Suprapubic skin (tissue), 4 donors: ENCODE results near the gene UBTD1. TPM values are rescaled to one million over a fixed set of nuclear protein-coding genes. Genes with fewer than 3 reads are reported as not detected.
"Not testable (repeated sequence)": the region's sequence is repeated elsewhere in the genome, so short reads cannot be mapped to it uniquely, and the experiment has no call there.

Experiments used
- DNase-seq, 2 donors: peaks; one replicate each; pipeline ENCODE4 v3.0.0-alpha.2; 2019; ENCODE audit warnings: low spot score in 2 of 2
- H3K27ac ChIP-seq: fragments of 200-600 bp; sonication (generic); one replicate; pipeline ENCODE4 v1.5.1; 2019
- H3K27me3 ChIP-seq: fragments of 200-600 bp; sonication (generic); one replicate; pipeline ENCODE4 v1.5.1; 2019
- H3K36me3 ChIP-seq: fragments of 200-600 bp; sonication (generic); one replicate; pipeline ENCODE4 v1.5.1; 2019
- H3K4me1 ChIP-seq: fragments of 200-600 bp; sonication (generic); one replicate; pipeline ENCODE4 v1.5.1; 2019
- H3K4me3 ChIP-seq: fragments of 200-600 bp; sonication (generic); one replicate; pipeline ENCODE4 v1.5.1; 2019; ENCODE audit warnings: mild to moderate bottlenecking
- H3K9me3 ChIP-seq: fragments of 200-600 bp; sonication (generic); one replicate; pipeline ENCODE4 v1.5.1; 2019
- EP300 ChIP-seq: sonication (generic); formaldehyde crosslinking; IDR thresholded peaks from one replicate; pipeline ENCODE4 v1.6.1; 2017; ENCODE audit warnings: antibody characterized with exemption
- POLR2A ChIP-seq, 2 donors: fragments of 450-650 bp; IDR thresholded peaks; one replicate each; pipeline ENCODE4 v1.6.1; 2017; ENCODE audit warnings: antibody characterized with exemption in 2 of 2, mild to moderate bottlenecking in 2 of 2, moderate library complexity in 2 of 2
- POLR2AphosphoS5 ChIP-seq, 3 donors: sonication (generic); formaldehyde crosslinking; IDR thresholded peaks; one replicate each; pipeline ENCODE4 v1.6.1; 2017; ENCODE audit warnings: antibody characterized with exemption in 3 of 3
- WGBS: methylation state at CpG from one replicate; pipeline ENCODE4 v1.1.5; 2018; 5-methylcytosine and 5-hydroxymethylcytosine counted together
- total RNA-seq, 4 donors: library from RNA; depleted of rRNA; stranded (reverse); fragments of >200 nt; gene quantifications; one replicate each; pipeline ENCODE4 v1.1.0, GENCODE V29; 2016
- TF ChIP-seq, protein P1 (sequence below), 2 donors: fragments of 200-600 bp in 1 of 2; fragments of 450-650 bp in 1 of 2; sonication (generic) in 1 of 2; IDR thresholded peaks; one replicate each; pipeline ENCODE4 v1.5.1; 2016 to 2019; ENCODE audit warnings: antibody characterized with exemption in 2 of 2, mild to moderate bottlenecking in 1 of 2, moderate library complexity in 1 of 2

The UBTD1 gene
- total RNA-seq, 4 donors from 2014 or later = 15.2 to 50.8 (median 36.4) TPM

DNA sequence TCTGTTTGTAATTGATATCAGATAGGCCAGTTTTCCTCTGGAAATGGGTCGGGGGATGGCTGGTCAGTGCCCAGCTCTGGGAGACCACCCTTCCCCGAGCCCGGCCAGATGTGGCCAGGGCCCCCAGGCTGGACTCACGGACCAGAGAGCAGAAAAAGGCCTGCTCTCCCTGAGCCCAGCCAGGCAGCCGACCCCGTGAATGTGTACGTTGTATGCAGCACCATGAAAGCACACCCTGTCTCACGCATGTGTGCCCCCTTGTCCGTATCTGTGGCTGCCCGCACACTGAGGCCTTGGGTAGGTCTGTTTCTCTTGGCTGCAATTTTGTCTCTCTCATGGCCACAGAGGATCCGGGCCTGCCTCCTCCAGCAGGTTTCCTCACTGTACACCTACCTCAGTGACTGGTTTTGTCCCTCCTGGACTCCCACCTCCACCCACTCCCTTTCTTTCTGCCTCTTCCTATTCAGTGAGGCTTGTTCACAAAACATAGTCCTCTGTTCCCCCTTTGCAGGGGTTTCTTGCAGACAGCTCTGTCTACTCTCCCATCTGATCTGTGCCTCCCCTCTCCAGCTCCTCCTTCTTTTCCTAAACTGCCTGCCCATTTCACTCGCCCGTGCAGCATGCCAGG lies 50.2 kb downstream of the UBTD1 start:
- peaks cover 42% of the 10 kb centered on the region for H3K4me1 ChIP-seq
- no peaks in the 10 kb centered on the region for H3K27me3 ChIP-seq
- TF ChIP-seq POLR2AphosphoS5 (IDR thresholded peaks at IDR 0.05) = no peak
- TF ChIP-seq POLR2A (IDR thresholded peaks at IDR 0.05) = no peak
- TF ChIP-seq, protein P1, sequence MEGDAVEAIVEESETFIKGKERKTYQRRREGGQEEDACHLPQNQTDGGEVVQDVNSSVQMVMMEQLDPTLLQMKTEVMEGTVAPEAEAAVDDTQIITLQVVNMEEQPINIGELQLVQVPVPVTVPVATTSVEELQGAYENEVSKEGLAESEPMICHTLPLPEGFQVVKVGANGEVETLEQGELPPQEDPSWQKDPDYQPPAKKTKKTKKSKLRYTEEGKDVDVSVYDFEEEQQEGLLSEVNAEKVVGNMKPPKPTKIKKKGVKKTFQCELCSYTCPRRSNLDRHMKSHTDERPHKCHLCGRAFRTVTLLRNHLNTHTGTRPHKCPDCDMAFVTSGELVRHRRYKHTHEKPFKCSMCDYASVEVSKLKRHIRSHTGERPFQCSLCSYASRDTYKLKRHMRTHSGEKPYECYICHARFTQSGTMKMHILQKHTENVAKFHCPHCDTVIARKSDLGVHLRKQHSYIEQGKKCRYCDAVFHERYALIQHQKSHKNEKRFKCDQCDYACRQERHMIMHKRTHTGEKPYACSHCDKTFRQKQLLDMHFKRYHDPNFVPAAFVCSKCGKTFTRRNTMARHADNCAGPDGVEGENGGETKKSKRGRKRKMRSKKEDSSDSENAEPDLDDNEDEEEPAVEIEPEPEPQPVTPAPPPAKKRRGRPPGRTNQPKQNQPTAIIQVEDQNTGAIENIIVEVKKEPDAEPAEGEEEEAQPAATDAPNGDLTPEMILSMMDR (IDR thresholded peaks at IDR 0.05) = no peak
- TF ChIP-seq EP300 = no peak
- no peak overlapping the region for H3K4me3 ChIP-seq
- DNase-seq = no peak
- 66% methylated on average over 8 of the region's 13 CpGs for WGBS
- peak overlapping the region; percentile 68 for H3K27ac ChIP-seq
- no peaks in the 10 kb centered on the region for H3K9me3 ChIP-seq
- H3K36me3 ChIP-seq = no peaks in the 10 kb centered on the region

DNA sequence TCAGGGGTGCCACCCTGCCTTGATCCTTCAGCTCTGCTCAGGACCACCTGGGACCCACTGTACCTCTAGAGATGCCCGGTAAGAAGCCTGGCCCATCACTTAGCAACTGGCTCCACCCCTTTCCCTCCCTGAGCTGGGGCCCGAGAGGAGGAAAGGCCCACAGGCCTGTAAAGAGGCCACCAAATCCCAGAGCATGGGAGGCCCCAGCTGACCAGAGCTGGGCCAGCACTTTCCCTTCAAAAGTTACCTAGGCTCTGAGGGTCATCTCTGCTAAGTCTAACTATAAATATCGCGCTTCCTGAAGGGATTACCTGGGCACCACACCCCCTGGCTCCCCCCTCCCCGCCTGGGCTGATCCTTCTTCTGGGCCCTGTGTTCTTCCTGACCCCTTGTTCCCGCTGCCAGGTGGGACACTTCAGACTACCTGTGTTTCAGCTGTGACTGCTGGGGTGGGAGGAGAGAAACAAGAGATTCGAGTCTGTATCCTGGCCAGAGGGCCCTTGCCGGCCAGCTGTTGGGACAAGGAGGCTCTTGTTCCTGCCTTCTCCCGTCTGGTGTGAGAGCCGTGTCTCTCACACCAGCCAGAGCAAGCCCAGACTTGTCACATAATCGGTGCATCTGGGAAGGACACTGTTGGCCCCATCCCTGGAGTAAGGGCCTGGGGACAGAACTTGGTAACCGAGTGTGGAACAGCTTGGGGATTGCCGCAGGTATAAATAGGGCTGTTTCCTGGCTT lies 51.0 kb downstream of the UBTD1 start:
- 36% methylated on average over 6 of the region's 13 CpGs for WGBS
- Histone ChIP-seq H3K36me3 (no peaks in the 10 kb centered on the region), H3K27me3 (no peaks in the 10 kb centered on the region), H3K4me3 (no peak overlapping the region), H3K4me1 (peaks cover 41% of the 10 kb centered on the region), H3K9me3 (no peaks in the 10 kb centered on the region), H3K27ac (peak overlapping the region; percentile 68)
- TF ChIP-seq POLR2AphosphoS5 (IDR thresholded peaks at IDR 0.05) (no peak), POLR2A (IDR thresholded peaks at IDR 0.05) (no peak)
- TF ChIP-seq, protein P1 (IDR thresholded peaks at IDR 0.05) = no peak
- no peak for DNase-seq

DNA sequence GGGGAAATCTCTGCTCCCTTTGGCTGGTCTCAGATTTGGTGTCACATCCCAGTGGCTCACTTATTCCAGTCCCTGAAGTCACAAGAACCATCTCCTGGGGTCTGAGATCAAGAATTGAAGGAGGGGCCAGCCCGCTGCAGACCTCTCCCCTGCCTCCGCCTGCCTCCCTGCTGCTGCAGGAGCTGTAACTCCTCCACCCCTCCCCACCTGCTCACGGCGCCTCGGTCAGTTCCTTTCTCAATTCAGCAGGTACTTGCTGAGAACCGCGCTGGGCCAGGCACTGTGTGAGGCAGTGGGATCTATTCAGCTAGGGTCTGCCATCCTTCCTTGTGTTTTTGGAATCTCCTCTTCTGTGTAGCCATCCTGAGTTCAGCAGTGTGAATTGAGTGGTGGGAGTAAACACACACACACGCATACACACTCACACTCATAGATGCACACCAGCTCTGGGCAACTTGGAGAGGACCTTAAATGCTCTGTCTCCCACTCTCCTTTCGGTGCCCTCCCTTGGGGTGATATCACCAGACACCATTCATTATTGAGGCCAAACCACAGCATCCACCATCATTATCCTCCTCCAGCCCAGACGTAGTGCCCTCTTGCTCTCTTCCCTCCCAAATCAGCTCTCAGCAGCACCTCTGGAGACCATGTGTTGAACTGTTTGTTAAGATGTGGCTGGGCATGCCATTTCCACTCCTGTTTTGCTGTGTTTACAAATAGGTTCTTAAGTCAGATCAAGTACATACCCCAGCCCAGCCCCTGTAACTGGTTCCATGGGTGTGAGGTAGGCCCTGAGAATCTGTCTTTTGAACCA lies 51.8 kb downstream of the UBTD1 start:
- Histone ChIP-seq H3K4me3 (no peak overlapping the region), H3K27ac (peak overlapping the region; percentile 68), H3K4me1 (peaks cover 41% of the 10 kb centered on the region), H3K9me3 (no peaks in the 10 kb centered on the region), H3K27me3 (no peaks in the 10 kb centered on the region), H3K36me3 (no peaks in the 10 kb centered on the region)
- 66% methylated on average over 10 of the region's 10 CpGs for WGBS
- TF ChIP-seq POLR2AphosphoS5 (IDR thresholded peaks at IDR 0.05) = no peak
- TF ChIP-seq POLR2A (IDR thresholded peaks at IDR 0.05) = no peak
- TF ChIP-seq EP300 = no peak
- TF ChIP-seq, protein P1 (IDR thresholded peaks at IDR 0.05) = no peak
- DNase-seq = no peak

DNA sequence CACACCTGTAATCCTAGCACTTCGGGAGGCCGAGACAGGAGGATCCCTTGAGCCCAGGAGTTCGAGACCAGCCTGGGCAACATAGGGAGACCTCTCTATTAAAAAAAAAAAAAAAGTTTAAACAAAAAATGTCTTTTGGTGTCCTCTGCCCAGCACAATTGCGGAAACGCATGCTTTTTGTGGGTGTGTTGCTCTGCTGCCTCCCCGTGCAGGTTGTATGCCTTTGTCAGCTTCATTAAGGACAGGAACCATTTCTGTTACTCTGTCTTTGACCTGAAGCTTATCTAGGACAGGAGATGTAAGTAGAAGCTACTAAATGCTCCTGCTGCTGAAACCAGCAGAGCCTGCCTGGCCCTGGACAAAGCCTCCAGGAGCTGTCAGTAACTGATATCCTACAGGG lies 52.5 kb downstream of the UBTD1 start:
- H3K27ac ChIP-seq = no peak overlapping the region
- H3K9me3 ChIP-seq = no peaks in the 10 kb centered on the region
- no peaks in the 10 kb centered on the region for H3K27me3 ChIP-seq
- TF ChIP-seq POLR2AphosphoS5 (IDR thresholded peaks at IDR 0.05) (no peak), POLR2A (IDR thresholded peaks at IDR 0.05) (no peak), EP300 (no peak)
- TF ChIP-seq, protein P1 (IDR thresholded peaks at IDR 0.05) = no peak
- H3K36me3 ChIP-seq = no peaks in the 10 kb centered on the region
- H3K4me1 ChIP-seq = peaks cover 41% of the 10 kb centered on the region
- no peak overlapping the region for H3K4me3 ChIP-seq
- 77% methylated on average over 6 of the region's 6 CpGs for WGBS
- DNase-seq = no peak

DNA sequence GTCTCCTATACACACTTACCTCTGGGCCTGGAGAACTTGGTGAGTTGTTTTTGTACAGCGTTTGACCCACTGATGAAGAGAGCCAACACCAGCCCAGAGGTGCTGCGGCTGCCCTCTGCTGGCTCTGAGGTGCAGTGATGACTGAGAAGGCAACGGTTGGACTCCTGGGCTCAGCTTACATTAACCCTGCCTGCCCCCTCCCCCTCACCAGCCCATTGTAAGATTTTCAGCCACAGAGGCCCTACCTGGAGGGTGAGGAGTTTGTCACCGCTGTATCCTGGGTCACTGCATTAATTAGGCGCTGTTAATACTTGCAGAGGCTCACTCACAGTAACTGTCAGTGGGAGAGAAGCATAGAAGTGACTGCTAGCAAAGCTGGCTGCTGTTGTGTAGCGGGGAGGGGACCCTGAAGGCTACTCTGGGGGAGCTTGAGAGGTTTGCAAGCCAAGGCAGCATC lies 54.9 kb downstream of the UBTD1 start:
- 18% methylated on average over 5 of the region's 6 CpGs for WGBS
- H3K27ac ChIP-seq = no peak overlapping the region

DNA sequence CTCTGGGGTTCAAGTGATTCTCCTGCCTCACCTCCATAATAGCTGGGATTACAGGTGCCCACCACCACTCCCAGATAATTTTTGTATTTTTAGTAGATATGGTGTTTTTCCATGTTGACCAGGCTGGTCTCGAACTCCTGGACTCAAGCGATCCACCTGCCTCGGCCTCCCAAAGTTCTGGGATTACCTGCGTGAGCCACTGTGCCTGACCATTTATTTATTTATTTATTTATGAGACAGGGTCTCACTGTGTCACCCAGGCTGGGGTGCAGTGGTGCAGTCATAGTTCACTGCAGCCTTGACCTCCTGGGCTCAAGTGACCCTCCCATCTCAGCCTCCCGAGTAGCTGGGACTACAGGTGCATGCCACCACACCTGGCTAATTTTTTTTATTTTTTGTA lies 55.6 kb downstream of the UBTD1 start:
- DNase-seq, H3K27me3 ChIP-seq, H3K36me3 ChIP-seq, H3K4me3 ChIP-seq, H3K27ac ChIP-seq, H3K9me3 ChIP-seq: not testable (repeated sequence)
- H3K4me1 ChIP-seq = peaks cover 26% of the 10 kb centered on the region
- 95% methylated on average over 5 of the region's 5 CpGs for WGBS

More for the DNA sequence above, 54.9 kb downstream of the UBTD1 start:
- Histone ChIP-seq H3K4me1 (peaks cover 33% of the 10 kb centered on the region), H3K27me3 (no peaks in the 10 kb centered on the region), H3K4me3 (no peak overlapping the region), H3K9me3 (no peaks in the 10 kb centered on the region), H3K36me3 (no peaks in the 10 kb centered on the region)
- DNase-seq = peak in 1 of 2 donors; percentile 82
- no peak for TF ChIP-seq POLR2A (IDR thresholded peaks at IDR 0.05)
- TF ChIP-seq, protein P1 (IDR thresholded peaks at IDR 0.05) = peak; percentile 63 to 81

DNA sequence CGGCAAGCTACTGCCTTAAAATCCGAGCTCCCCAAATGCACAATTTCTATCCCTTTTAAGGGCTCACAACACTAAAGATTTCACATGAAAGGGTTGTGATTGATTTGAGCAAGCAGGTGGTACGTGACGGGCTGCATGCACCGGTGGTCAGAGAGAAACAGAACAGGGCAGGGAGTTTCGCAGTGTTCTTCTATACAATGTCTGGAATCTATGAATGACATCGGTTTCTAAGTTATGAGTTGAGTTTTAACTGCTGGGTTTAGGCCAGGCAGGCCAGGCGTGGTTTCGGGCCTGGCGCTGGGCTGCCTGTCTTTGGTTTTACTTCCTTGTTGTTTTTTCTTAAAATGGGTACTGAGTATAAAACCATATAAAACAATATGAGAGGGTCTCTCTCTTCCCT lies 56.8 kb downstream of the UBTD1 start:
- not testable (repeated sequence) for H3K4me3 ChIP-seq, H3K9me3 ChIP-seq, H3K27me3 ChIP-seq, H3K27ac ChIP-seq, H3K36me3 ChIP-seq, DNase-seq
- peaks cover 14% of the 10 kb centered on the region for H3K4me1 ChIP-seq
- 87% methylated on average over 7 of the region's 10 CpGs for WGBS
